Measurements from ENCODE around the gene LIN28B. TPM values are rescaled to one million over a fixed set of nuclear protein-coding genes. Genes with fewer than 3 reads are reported as not detected.

Gene LIN28B
- total and polyA plus RNA-seq, 2 experiments from 2014 or later = 35.3 to 96.4 TPM

- Histone ChIP-seq H3K27me3 (ENCODE audit: insufficient read depth) (no peaks in the 10 kb centered on the region), H3K27ac (ENCODE audit: low read depth) (no peak overlapping the region; the same call in 1 of the 2 replicates), H3K36me3 (ENCODE audit: insufficient read depth) (no peaks in the 10 kb centered on the region), H3K4me2 (no peak overlapping the region), H3K9me2 (ENCODE audit: insufficient read depth) (no peaks in the 10 kb centered on the region), H3K79me2 (replicated peaks; ENCODE audit: insufficient read depth) (peaks cover 87% of the 10 kb centered on the region), H3F3A (replicated peaks; ENCODE audit: low read depth) (no peaks in the 10 kb centered on the region), H4K20me1 (replicated peaks; ENCODE audit: insufficient read depth) (0 out of 2 replicates have a peak, but pooled peaks cover 7% of the 10 kb centered on the region), H3K4me1 (ENCODE audit: insufficient read depth) (0 out of 2 replicates have a peak, but pooled peaks cover 6% of the 10 kb centered on the region), H3K4me3 (no peak overlapping the region), H2AFZ (no peak overlapping the region)
- Mint-ChIP-seq H3K4me1 (peaks cover 14% of the 10 kb centered on the region; the same call in 2 of the 3 replicates), H3K27ac (no peak overlapping the region), H3K27me3 (ENCODE audit: insufficient read depth, low read depth, poor library complexity) (no peaks in the 10 kb centered on the region), H3K4me3 (no peak overlapping the region), H3K9me3 (peaks cover 2% of the 10 kb centered on the region; the same call in 2 of the 3 replicates), H3K36me3 (ENCODE audit: low read depth) (peaks cover 19% of the 10 kb centered on the region)
- TF ChIP-seq ZNF462 (CRISPR knock-in tag; IDR thresholded peaks at IDR 0.05) (no peak), POLR2AphosphoS5 (IDR thresholded peaks at IDR 0.05; ENCODE audit: low read depth) (no peak), JUNB (IDR thresholded peaks at IDR 0.05; ENCODE audit: unreplicated experiment) (no peak), CREB1 (CRISPR knock-in tag; IDR thresholded peaks at IDR 0.05; ENCODE audit: low read depth) (no peak), STAT1 (IDR thresholded peaks at IDR 0.05; ENCODE audit: unreplicated experiment) (no peak), NANOG (IDR thresholded peaks at IDR 0.05; ENCODE audit: borderline replicate concordance) (no peak), ZNF114 (CRISPR knock-in tag; IDR thresholded peaks at IDR 0.05) (no peak), EZH2 (IDR thresholded peaks at IDR 0.05; ENCODE audit: low read depth, unreplicated experiment) (no peak), ZNF331 (CRISPR knock-in tag; IDR thresholded peaks at IDR 0.05; ENCODE audit: low read depth) (no peak), EZH2phosphoT487 (IDR thresholded peaks at IDR 0.05; ENCODE audit: unreplicated experiment) (no peak)
- TF ChIP-seq, protein P1, sequence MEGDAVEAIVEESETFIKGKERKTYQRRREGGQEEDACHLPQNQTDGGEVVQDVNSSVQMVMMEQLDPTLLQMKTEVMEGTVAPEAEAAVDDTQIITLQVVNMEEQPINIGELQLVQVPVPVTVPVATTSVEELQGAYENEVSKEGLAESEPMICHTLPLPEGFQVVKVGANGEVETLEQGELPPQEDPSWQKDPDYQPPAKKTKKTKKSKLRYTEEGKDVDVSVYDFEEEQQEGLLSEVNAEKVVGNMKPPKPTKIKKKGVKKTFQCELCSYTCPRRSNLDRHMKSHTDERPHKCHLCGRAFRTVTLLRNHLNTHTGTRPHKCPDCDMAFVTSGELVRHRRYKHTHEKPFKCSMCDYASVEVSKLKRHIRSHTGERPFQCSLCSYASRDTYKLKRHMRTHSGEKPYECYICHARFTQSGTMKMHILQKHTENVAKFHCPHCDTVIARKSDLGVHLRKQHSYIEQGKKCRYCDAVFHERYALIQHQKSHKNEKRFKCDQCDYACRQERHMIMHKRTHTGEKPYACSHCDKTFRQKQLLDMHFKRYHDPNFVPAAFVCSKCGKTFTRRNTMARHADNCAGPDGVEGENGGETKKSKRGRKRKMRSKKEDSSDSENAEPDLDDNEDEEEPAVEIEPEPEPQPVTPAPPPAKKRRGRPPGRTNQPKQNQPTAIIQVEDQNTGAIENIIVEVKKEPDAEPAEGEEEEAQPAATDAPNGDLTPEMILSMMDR (conservative IDR thresholded peaks at IDR 0.05; ENCODE audit: low read depth in 2 of 2) = no peak
- TF ChIP-seq, protein P2, sequence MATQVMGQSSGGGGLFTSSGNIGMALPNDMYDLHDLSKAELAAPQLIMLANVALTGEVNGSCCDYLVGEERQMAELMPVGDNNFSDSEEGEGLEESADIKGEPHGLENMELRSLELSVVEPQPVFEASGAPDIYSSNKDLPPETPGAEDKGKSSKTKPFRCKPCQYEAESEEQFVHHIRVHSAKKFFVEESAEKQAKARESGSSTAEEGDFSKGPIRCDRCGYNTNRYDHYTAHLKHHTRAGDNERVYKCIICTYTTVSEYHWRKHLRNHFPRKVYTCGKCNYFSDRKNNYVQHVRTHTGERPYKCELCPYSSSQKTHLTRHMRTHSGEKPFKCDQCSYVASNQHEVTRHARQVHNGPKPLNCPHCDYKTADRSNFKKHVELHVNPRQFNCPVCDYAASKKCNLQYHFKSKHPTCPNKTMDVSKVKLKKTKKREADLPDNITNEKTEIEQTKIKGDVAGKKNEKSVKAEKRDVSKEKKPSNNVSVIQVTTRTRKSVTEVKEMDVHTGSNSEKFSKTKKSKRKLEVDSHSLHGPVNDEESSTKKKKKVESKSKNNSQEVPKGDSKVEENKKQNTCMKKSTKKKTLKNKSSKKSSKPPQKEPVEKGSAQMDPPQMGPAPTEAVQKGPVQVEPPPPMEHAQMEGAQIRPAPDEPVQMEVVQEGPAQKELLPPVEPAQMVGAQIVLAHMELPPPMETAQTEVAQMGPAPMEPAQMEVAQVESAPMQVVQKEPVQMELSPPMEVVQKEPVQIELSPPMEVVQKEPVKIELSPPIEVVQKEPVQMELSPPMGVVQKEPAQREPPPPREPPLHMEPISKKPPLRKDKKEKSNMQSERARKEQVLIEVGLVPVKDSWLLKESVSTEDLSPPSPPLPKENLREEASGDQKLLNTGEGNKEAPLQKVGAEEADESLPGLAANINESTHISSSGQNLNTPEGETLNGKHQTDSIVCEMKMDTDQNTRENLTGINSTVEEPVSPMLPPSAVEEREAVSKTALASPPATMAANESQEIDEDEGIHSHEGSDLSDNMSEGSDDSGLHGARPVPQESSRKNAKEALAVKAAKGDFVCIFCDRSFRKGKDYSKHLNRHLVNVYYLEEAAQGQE (IDR thresholded peaks at IDR 0.05; ENCODE audit: unreplicated experiment) = no peak
- ATAC-seq = no peak
- no peak for DNase-seq (ENCODE audit: low spot score)
These were observed 87.1 kb downstream of the LIN28B start for GRCh38 chr6:105043979-105044378.
